Measurements from ENCODE around the gene RELB.
"Not testable (repeated sequence)": the region's sequence is repeated elsewhere in the genome, so short reads cannot be mapped to it uniquely, and the experiment has no call there.

Gene RELB

GRCh38 chr19:44987148-44987675, 14.1 kb upstream of the RELB start:
- no peak for DNase-seq

DNA sequence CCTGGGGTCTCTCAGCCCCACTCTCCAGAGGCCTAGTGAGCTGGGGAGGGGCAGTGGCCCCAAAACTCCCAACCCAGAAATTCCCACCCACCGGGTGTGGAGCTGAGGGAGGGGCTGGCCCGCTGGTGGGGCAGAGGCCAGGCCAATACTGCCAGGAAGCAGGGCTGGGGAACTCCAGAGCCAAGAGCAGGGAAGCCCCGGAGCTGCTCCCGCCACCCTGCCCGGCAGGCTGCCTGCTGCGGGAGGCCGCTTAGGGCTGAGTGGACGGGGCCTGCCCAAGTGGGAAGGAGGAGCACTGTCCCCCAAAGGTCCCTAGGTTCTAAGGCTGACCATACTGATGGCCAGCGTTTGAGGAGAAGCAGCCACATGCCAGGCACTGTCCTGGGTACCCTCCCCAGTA, 13.0 kb upstream of the RELB start:
- no peak for DNase-seq

DNA sequence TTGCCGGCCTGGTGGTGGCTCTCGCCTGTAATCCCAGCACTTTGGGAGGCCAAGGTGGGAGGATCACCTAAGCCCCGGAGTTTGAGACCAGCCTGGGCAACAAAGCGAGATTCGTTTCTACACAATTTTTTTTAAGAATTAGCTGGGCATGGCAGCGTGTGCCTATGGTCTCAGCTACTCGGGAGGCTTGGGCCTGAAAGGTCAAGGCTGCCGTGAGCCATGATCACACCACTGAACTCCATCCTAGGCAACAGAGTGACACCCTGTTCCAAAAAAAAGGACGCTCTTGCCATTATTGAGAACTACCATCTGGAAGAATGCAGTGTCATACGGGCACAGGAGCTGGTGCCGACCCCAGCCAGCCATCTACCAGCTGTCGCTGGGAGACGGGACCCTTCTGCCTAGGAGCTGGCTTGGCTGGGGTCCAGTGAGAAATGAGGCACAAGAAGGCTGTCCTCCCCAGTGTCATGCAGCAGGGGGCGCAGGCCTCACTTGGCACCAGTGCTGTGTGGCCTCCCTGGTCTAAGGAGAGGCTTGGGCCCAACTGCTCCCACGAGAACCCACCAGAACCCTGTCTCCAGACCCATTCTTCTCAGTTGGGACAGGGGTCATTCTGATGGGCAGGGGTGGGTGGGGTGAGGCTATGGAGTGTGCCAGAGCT, 12.2 kb upstream of the RELB start:
- peak; percentile 63 for DNase-seq

DNA sequence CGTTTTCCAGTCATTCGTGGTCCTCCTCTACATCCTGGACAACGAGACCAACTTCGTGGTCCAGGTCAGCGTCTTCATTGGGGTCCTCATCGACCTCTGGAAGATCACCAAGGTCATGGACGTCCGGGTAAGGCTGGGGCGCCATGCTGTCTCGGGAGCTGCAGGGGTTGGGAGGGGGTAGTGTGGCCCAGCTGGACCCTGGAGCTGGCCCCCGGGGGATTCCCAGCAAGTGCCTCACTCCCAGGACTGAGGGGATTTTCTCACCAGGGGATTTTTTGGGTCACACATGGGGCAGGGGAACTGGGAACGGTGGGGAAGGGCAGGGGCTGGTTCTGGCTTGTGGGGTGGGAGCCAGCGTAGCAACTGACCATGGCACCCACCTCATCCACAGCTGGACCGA, 10.8 kb upstream of the RELB start:
- no peak for DNase-seq

- no peak for DNase-seq
Observed at GRCh38 chr19:44990966-44991365, 10.3 kb upstream of the RELB start.

DNA sequence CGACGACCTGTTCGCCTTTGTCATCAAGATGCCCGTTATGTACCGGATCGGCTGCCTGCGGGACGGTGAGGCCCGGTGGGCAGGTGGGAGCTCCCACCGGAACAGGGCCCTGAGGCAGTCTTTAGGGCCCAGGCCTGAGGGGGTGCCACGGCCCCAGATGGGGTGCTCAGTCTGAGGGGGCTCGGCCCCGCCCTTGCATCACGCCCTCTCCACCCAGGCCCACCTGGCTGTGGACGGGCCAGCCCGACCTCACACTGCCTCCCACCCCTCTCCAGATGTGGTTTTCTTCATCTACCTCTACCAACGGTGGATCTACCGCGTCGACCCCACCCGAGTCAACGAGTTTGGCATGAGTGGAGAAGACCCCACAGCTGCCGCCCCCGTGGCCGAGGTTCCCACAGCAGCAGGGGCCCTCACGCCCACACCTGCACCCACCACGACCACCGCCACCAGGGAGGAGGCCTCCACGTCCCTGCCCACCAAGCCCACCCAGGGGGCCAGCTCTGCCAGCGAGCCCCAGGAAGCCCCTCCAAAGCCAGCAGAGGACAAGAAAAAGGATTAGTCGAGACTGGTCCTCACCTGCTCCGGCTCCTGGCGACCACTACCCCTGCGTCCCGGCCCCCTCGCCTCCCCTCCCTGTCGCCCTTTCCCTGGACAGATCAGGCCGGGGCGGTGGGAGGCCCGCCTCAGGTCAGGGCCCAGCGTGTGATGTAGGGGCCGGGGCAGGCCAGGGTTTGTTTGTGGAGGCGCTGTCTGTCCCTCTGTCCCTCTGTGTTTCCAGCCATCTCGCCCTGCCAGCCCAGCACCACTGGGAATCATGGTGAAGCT, 8.7 kb upstream of the RELB start:
- DNase-seq: no peak

GRCh38 chr19:44993526-44993925, 7.7 kb upstream of the RELB start:
- no peak for DNase-seq

GRCh38 chr19:44993926-44994537, 7.2 kb upstream of the RELB start:
- no peak for DNase-seq

- no peak for DNase-seq
Observed at GRCh38 chr19:44998025-44998424, 3.2 kb upstream of the RELB start.

GRCh38 chr19:44999131-44999925, 1.9 kb upstream of the RELB start:
- not testable (repeated sequence) for DNase-seq

DNA sequence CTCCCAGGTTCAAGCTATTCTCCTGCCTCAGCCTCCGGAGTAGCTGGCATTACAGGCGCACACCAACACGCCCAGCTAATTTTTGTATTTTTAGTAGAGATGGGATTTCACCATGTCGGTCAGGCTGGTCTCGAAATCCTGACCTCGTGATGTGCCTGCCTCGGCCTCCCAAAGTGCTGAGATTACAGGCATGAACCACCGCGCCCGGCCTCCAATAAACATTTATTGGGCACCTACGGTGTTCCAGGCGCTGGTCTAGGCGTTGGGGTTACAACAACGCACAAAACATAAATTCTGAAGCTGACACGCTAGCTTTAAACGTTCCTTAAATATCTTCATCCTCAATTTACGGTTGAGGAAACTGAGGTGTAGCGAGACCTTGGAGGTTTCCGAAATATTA, 599 bp upstream of the RELB start:
- DNase-seq: not testable (repeated sequence)

DNA sequence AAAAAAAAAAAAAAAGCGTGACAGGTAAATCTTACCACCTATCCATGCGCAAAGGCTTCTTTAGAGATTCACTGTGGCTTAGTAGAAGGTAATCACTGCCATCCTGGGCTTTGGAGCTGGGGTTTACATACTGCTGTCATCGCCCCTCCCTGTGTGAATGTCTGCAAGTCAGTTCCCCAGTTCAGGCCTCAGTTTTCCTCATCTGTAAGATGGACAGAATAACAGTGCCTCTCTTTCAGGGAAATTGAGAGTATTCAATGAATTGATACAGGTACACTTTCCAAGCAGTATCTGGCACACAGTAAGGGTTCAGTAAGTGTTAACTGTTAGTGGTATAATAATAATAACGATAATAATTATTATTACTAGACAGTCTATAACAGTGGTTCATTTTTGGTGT, 2.2 kb downstream of the RELB start:
- DNase-seq: no peak

GRCh38 chr19:45005787-45006186, 4.5 kb downstream of the RELB start:
- DNase-seq: no peak

DNA sequence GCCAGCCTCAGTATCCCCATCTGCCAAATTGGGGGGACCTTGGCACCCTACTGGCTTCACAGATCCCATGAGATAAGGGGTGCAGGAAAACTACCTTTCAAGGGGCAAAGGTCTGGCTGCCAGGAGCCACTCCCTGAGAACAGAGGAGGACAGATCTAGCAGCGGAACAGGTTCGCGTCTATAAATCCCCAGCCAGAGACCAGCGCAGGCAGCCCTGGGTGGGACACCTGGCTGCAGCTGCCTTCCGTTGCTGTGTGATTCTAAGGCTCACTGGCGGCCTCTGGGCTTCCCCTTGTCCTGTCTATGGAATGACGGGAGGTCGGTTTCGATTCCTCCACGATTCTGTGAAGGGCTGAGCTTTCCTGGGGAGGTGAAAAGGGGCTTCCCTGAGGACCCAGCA, 7.3 kb downstream of the RELB start:
- DNase-seq: no peak

DNA sequence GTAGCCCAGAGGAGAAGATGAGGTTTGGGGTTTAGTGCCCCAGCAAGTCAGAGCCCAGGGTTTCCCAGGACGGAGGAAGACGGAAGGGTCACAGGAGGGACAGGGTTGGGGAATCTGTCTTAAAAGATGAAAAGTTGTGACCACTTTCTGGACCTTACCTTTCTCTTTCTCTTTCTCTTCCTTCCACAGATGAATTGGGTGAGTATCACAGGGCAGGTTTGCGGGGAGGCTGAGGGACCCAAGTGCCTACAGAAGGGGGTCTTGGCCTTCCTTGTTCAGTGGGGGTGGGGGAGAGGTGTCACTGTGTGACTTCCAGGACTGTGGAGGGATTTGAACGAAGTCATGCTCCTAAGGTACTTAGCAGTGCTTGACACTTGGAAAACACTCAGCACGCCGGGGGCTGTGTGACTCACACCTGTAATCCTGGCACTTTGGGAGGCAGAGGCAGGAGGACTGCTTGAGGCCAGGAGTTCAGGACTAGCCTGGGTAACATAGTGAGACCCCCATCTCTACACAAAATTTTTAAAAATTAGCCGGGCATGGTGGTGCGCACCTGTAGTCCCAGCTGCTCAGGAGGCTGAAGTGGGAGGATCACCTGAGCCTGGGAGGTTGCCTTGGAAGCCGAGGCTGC, 8.5 kb downstream of the RELB start:
- DNase-seq: no peak

DNA sequence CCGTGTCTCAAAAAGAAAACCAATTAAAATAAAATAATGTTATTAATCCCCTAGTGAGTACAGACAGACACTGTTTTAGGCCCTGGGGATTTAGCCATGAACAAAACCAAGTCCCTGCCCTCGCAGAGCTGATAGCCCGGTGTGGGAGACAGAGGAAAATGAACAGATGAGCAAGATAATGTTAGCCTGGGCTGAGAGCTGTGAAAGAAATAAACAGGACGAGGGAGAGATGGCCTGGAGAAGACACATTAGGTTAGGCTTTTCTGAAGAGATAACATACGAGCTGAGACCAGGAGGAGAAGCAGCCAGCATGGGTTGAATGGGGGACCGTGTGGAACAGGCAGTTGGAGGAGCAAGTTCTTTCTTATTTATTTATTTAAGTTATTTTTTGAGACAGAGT, 9.0 kb downstream of the RELB start:
- no peak for DNase-seq

GRCh38 chr19:45011959-45012358, 10.7 kb downstream of the RELB start:
- DNase-seq: no peak

DNA sequence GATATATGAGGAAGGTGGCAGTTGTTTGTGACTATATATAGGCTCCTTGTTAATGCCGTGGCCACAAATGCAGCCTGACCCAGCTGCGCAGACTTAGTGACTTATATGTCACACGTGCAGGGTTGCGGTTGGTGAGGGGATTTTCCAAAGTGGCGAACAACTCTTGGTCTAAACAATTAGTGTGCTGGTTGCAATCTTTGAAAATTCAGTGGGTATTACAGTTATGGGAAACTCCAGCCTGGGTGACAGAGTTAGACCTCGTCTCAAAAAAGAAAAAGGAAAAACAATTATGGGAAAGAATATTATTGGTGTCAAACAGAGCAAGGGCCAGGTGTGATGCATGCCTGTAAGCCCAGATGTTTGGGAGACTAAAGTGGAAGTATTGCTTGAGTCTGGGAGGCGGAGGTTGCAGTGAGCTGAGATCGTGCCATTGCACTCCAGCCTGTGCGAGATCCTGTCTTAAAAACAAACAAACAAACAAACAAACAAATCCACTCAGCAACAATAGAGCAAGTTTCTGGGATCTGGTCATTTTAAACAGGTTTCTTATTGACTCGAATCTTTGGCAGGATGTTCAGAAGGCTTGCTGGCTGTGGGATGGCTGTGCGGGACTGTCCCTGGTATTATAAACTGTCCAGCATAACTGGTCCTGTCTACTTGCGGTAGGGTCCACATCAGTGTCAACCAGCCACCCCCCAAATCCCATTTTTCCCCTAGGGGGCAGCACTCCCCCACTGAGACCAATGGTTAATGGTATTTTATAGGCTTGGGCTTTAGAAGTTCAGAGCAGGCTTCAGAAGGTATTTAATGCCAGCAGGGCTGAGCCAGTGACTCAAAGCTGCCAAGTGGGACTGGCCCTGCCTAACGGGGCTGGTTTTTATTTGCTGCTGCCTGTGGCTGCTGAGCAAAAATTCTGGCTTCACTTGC, 15.4 kb downstream of the RELB start:
- DNase-seq: peak; percentile 74

- DNase-seq: no peak
Observed at GRCh38 chr19:45019187-45019586, 17.9 kb downstream of the RELB start.

GRCh38 chr19:45020071-45020470, 18.8 kb downstream of the RELB start:
- no peak for DNase-seq

GRCh38 chr19:45021971-45022370, 20.7 kb downstream of the RELB start:
- DNase-seq: no peak
